ENCODE results near the gene HS6ST1.

The HS6ST1 gene

GRCh38 chr2:128291844-128292598 is 26.6 kb downstream of the HS6ST1 start:
- H3K4me3 Mint-ChIP-seq, result no peak overlapping the region
- no peak overlapping the region for H3K27ac Mint-ChIP-seq
- H3K9me3 Mint-ChIP-seq, result no peaks in the 10 kb centered on the region
- ATAC-seq (no peak), DNase-seq (no peak)
- peaks cover 3% of the 10 kb centered on the region for H3K36me3 Mint-ChIP-seq (ENCODE audit: low read depth)
- H3K4me1 Mint-ChIP-seq, result peaks cover 4% of the 10 kb centered on the region
- H3K27me3 Mint-ChIP-seq, result no peaks in the 10 kb centered on the region

DNA sequence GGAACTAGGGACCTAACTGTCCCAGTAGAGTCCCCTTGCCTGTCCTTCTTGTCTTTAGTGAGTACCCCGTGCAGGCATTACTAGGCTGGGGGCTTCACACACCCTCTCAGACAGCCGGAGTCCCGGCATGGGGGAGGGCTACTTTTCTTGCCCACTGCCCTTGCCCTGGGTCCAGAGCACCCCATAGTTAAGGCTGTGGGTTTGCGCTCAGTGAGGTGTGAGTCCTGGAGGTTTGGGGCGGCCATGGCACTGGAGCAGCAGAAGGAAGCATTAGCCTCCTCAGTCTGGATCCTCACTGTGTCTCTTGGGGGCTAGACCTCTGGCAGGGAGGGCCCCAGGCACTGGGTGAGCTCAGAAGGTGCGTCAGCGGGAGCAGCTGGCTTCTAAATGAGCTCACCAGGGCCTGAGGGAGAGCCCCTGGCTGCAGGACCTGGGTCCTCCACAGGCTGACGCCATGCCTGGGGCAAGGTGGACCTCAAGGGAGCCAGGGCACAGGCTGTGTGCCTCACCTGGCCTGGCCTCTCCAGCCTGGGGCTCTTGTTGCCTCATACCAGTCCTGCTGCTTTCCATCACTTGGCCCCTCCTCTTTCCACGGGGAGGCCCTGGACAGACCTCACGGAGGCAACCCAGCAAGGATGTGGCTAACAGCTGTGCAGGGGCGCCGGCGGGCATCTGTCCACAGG is 27.4 kb downstream of the HS6ST1 start:
- Mint-ChIP-seq H3K4me3 (no peak overlapping the region), H3K27ac (no peak overlapping the region), H3K27me3 (no peaks in the 10 kb centered on the region), H3K36me3 (ENCODE audit: low read depth) (peaks cover 3% of the 10 kb centered on the region), H3K4me1 (peaks cover 2% of the 10 kb centered on the region), H3K9me3 (no peaks in the 10 kb centered on the region)
- DNase-seq (no peak), ATAC-seq (no peak)

- Mint-ChIP-seq H3K4me1 (peaks cover 2% of the 10 kb centered on the region), H3K9me3 (no peaks in the 10 kb centered on the region), H3K4me3 (no peak overlapping the region), H3K27me3 (no peaks in the 10 kb centered on the region), H3K36me3 (ENCODE audit: low read depth) (peaks cover 3% of the 10 kb centered on the region), H3K27ac (no peak overlapping the region)
- DNase-seq, result no peak
- ATAC-seq, result no peak
These were observed 28.3 kb downstream of the HS6ST1 start for GRCh38 chr2:128290356-128290755.

DNA sequence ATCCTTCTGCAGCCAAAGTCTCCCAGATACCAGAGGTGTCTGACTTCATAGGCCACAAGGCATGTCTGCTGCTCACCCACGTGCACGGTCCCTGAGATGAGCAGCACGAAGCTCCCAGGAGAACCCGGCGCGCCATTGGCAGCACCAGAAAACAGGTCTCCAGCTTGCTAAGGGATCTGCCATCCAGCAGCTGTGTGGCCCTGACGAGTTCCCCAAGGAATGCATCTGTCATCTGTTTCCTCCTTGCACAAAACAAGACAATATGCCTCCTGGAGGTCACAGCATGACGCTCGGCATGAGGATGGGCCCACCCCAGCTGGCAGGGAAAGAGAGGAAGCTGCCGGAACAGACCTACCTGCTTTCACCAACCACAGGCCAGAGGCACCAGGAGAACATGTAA is 29.2 kb downstream of the HS6ST1 start:
- DNase-seq (no peak), ATAC-seq (no peak)
- H3K4me1 Mint-ChIP-seq, result peaks cover 2% of the 10 kb centered on the region
- H3K27me3 Mint-ChIP-seq, result no peaks in the 10 kb centered on the region
- H3K27ac Mint-ChIP-seq, result no peak overlapping the region
- peaks cover 3% of the 10 kb centered on the region for H3K36me3 Mint-ChIP-seq (ENCODE audit: low read depth)
- H3K4me3 Mint-ChIP-seq, result no peak overlapping the region
- no peaks in the 10 kb centered on the region for H3K9me3 Mint-ChIP-seq

- Mint-ChIP-seq H3K4me1 (no peaks in the 10 kb centered on the region), H3K9me3 (no peaks in the 10 kb centered on the region), H3K36me3 (ENCODE audit: low read depth) (peaks cover 3% of the 10 kb centered on the region), H3K27me3 (no peaks in the 10 kb centered on the region), H3K27ac (no peak overlapping the region), H3K4me3 (no peak overlapping the region)
- no peak for ATAC-seq
- no peak for DNase-seq
These were observed 29.9 kb downstream of the HS6ST1 start for GRCh38 chr2:128288781-128289180.

DNA sequence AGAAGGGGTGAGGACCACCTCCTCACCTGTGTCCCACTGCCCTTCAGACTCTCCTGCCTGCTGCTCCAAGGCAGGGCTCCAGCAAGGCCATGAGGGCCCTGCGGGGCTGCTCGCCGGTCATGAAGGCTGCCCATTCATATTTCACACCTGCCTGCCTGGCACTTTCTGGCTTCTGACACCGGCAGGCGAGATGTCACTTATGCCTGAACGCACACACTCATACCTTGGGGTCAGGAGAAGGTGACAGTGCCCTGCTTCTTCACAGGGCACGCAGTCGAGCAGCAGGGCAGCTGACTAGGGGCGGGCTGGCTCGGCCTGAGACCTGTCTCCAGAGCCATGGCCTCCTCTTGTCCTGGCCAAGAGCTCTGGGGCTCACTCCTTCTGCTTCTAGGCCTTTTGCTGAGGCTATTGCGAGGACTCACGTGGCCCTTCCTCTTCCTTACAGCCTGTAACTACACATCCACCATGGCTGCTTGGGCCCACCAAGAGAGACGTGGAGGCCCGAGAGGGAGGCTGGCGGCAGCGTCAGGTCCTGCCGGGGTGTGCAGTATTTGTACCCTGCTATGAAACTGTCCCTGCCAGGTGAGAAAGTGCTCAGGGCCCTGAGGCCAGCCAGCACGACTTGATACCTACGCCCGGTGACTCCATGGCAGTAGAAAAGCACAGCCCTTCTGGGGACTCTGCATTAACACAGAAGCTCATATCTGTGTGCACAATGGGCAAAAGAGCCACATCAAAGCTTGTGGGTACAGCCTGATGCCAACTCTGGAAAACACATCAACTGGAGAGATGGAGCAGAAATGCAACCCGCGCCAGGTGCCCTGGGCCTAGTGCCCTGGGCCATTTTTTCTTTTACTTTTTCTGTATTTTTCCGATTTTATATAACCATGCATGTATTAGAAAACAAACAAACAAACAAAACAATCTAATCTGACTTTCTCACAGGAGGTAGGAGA is 30.6 kb downstream of the HS6ST1 start:
- Mint-ChIP-seq H3K4me1 (peaks cover 2% of the 10 kb centered on the region), H3K27me3 (no peaks in the 10 kb centered on the region), H3K36me3 (ENCODE audit: low read depth) (peaks cover 3% of the 10 kb centered on the region), H3K27ac (no peak overlapping the region), H3K4me3 (no peak overlapping the region), H3K9me3 (no peaks in the 10 kb centered on the region)
- ATAC-seq (no peak), DNase-seq (no peak)

DNA sequence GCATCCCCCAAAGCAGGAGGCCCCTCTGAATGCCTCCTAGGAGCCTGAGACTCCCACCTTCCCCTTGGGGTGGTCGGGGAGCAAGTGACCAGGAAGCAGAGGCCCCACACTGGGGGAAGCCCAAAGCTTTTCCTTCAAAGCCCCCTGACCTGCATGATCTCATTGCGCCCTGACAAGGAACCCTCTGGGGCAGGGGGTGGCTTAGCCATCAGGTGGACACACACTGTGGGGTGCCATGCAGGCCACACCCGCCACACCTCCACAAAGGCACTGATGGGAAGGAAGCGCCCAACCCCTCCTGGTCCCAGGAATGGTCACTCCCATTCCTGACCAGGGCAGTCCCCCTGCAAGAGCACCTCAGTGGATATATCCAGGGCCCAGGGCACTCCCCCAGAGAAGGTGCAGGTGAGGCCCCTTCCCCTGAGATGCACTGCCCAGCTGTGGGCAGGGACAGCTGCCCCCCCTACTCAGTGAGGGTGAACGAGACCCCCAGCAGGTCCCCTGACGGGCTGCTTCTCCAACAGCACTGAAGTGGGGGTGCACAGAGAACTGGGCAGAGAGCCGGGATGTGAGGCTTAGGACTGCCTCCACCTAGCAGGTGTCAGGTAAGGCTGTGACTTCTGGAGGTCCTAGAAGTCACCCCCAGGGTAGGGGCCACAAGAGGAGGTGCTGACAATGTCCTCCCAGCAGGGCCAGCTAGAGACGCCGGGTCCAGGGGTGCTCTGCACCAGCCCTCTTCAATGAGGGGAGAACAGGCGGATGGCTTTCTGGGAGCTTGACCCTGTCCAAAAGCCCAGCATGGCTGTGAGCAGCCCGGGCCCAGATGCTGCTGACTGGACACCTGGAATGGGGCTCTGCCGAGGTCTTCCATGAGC is 31.5 kb downstream of the HS6ST1 start:
- Mint-ChIP-seq H3K27ac (no peak overlapping the region), H3K9me3 (no peaks in the 10 kb centered on the region), H3K4me3 (no peak overlapping the region), H3K27me3 (no peaks in the 10 kb centered on the region), H3K4me1 (peaks cover 4% of the 10 kb centered on the region), H3K36me3 (ENCODE audit: low read depth) (peaks cover 3% of the 10 kb centered on the region)
- ATAC-seq (no peak), DNase-seq (no peak)

- Mint-ChIP-seq H3K4me1 (peaks cover 10% of the 10 kb centered on the region), H3K27me3 (no peaks in the 10 kb centered on the region), H3K9me3 (no peaks in the 10 kb centered on the region), H3K36me3 (ENCODE audit: low read depth) (peaks cover 3% of the 10 kb centered on the region), H3K4me3 (no peak overlapping the region), H3K27ac (no peak overlapping the region)
- no peak for DNase-seq
- ATAC-seq, result no peak
These were observed 32.5 kb downstream of the HS6ST1 start for GRCh38 chr2:128286011-128286721.

DNA sequence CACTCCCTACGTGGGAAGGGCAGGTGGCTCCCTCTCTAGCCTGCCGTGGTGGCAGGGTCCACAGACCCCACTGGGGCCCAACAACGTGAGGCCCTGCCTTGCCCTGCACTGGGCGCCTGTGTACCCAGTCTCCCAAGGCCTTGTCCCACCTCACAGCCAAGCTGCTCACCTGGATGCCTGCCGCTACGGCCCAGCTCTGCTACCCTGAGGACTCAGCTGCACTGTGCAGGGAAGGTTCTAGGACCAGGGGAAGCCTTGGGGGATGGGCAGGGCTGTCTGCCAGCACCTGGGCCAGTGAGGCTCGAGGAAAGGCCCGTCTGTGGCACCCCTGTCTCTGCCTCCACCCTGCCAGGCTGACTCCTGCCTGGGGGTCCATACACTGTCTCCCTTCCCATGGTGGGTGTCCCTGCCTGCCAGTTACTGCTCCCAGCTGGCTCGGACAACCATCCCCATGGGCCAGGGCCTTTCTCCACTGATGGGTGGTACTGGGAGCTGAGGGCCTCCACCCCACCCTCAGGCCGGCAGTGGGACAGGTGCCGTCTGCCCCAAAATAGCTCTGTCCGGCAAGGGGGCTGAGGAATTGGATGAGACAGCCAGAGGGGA is 33.2 kb downstream of the HS6ST1 start:
- no peaks in the 10 kb centered on the region for H3K9me3 Mint-ChIP-seq
- no peaks in the 10 kb centered on the region for H3K27me3 Mint-ChIP-seq
- H3K4me3 Mint-ChIP-seq, result no peak overlapping the region
- no peak for DNase-seq
- H3K36me3 Mint-ChIP-seq (ENCODE audit: low read depth), result peaks cover 3% of the 10 kb centered on the region
- no peak overlapping the region for H3K27ac Mint-ChIP-seq
- no peak for ATAC-seq
- peaks cover 17% of the 10 kb centered on the region for H3K4me1 Mint-ChIP-seq

DNA sequence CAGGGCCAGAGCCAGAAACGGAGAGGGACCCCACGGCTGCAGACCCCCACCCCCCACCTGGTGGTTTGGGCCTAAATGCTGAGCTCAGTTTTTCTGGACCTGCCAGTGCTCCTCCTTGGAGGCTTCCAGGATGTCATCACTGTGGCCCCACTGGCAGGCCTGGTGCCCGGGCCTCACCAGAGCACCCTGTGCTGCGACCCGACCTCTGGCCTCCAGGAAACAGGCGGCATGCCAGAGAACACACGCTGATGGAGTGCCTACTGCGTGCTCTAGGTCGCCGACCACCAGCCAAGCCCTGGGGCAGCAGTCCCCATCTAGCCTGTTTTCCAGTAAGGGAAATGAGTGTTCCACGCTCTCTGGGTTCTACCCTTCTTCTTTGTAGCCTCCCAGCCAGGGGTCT is 33.8 kb downstream of the HS6ST1 start:
- H3K4me1 Mint-ChIP-seq, result peaks cover 18% of the 10 kb centered on the region
- no peak overlapping the region for H3K4me3 Mint-ChIP-seq
- H3K27me3 Mint-ChIP-seq, result no peaks in the 10 kb centered on the region
- DNase-seq (no peak), ATAC-seq (no peak)
- H3K27ac Mint-ChIP-seq, result no peak overlapping the region
- no peaks in the 10 kb centered on the region for H3K36me3 Mint-ChIP-seq (ENCODE audit: low read depth)
- H3K9me3 Mint-ChIP-seq, result no peaks in the 10 kb centered on the region

DNA sequence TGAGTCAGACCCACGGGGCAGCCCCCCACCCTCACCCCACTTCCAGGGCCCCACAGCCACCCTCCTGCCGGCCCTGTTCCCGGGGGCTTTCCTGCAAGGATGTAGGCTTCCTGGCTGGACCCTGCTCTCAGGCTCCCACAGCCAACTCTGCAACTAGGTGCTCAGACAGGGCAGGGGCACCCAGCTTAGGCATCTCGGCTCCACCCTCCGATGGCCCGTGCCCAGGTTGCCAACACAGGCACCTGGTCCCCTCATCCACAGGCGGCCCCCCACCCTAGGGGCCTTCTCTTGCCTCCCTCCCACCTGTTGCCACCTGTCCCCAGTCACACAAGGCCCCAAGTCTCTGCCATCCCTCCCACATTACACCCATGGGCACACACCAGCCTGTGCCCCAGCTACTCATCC is 34.6 kb downstream of the HS6ST1 start:
- Mint-ChIP-seq H3K36me3 (ENCODE audit: low read depth) (no peaks in the 10 kb centered on the region), H3K4me3 (no peak overlapping the region), H3K4me1 (peaks cover 22% of the 10 kb centered on the region), H3K9me3 (no peaks in the 10 kb centered on the region), H3K27me3 (no peaks in the 10 kb centered on the region), H3K27ac (no peak overlapping the region)
- ATAC-seq, result no peak
- DNase-seq, result no peak

- ATAC-seq (no peak), DNase-seq (no peak)
- Mint-ChIP-seq H3K9me3 (no peaks in the 10 kb centered on the region), H3K27ac (no peak overlapping the region), H3K36me3 (ENCODE audit: low read depth) (no peaks in the 10 kb centered on the region), H3K27me3 (no peaks in the 10 kb centered on the region), H3K4me3 (no peak overlapping the region), H3K4me1 (peaks cover 22% of the 10 kb centered on the region)
These were observed 35.5 kb downstream of the HS6ST1 start for GRCh38 chr2:128282976-128283810.
